IPS-NIHi7 (cell line): ENCODE results near the gene KPNA1.
"Not testable (repeated sequence)": the region's sequence is repeated elsewhere in the genome, so short reads cannot be mapped to it uniquely, and the experiment has no call there.

Source experiments
- DNase-seq: peaks from one replicate; pipeline ENCODE4 v3.0.0; 2012; ENCODE audit warnings: mixed read lengths; ENCODE audit errors: extremely low spot score

KPNA1 gene

GRCh38 chr3:122476532-122476931 is 38.2 kb downstream of the KPNA1 start:
- DNase-seq, result no peak

- no peak for DNase-seq
These were observed 39.4 kb downstream of the KPNA1 start for GRCh38 chr3:122475316-122475715.

GRCh38 chr3:122469659-122470058 is 45.1 kb downstream of the KPNA1 start:
- no peak for DNase-seq

- DNase-seq, result peak; percentile 18
These were observed 45.7 kb downstream of the KPNA1 start for GRCh38 chr3:122468896-122469533.

- no peak for DNase-seq
These were observed 48.0 kb downstream of the KPNA1 start for GRCh38 chr3:122466701-122467240.

GRCh38 chr3:122464659-122465058 is 50.1 kb downstream of the KPNA1 start:
- DNase-seq, result no peak

GRCh38 chr3:122462406-122462805 is 52.3 kb downstream of the KPNA1 start:
- no peak for DNase-seq

DNA sequence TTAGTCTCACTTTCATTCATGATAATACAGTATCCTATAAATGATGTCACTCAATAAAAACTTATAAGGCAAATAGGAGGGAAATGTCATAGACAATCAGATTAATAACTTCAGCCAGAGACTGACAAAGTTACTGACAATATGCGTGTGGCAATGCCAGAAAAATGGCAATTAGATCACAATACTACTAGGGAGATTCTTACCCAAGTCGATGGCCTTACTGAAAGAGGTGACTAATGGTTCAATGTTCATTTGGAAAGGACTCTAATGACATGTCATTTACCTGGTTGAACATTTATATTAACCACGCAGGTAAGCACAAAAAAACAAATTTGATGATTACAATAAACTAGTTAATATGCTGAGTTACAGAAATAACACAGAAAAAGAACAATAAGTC is 52.9 kb downstream of the KPNA1 start:
- no peak for DNase-seq

- peak; percentile 15 for DNase-seq
These were observed 55.7 kb downstream of the KPNA1 start for GRCh38 chr3:122458992-122459391.

- DNase-seq, result no peak
These were observed 57.0 kb downstream of the KPNA1 start for GRCh38 chr3:122457706-122458105.

DNA sequence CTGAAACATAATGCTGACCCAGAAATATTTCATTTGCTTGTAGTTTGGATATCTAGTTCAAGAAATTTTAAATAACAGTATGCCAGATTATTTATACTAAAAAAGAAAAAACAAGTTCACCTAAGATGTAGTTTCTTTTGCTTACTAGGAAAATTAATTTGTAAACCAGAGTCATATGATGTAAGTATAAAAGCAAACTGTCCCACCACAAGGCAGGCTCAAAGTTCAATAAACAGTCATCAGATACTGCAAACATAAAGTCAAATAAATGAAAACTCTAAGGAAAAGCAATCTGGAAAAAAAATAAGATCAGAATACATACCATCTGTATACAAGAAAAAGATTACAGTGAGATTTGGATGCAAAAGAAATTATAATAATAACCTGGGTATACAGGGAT is 58.7 kb downstream of the KPNA1 start:
- no peak for DNase-seq

DNA sequence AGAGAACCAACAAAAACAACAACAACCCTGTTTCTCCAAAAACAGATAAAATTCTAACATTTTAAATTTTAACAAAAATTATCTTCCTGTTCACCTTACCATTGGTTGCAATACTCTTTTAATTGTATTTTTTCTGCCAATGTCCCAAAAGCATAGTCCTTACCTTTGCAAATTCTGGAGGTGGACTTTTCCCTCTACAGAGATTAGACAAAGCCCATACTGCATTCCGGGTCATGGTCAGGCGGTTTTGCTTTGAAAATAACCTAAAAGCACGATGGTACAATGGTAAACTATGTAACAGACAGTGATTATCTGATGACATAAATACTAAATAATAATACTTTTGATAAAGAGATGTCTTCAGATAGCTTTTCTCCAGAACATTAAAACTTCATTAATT is 63.4 kb downstream of the KPNA1 start:
- no peak for DNase-seq

DNA sequence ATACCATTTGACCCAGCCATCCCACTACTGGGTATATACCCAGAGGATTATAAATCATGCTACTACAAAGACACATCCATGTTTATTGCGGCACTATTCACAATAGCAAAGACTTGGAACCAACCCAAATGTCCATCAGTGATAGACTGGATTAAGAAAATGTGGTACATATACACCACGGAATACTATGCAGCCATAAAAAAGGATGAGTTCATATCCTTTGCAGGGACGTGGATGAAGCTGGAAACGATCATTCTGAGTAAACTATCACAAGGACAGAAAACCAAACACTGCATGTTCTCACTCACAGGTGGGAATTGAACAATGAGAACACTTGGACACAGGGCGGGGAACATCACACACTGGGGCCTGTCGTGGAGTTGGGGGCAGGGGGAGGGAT is 66.5 kb downstream of the KPNA1 start:
- DNase-seq, result not testable (repeated sequence)

DNA sequence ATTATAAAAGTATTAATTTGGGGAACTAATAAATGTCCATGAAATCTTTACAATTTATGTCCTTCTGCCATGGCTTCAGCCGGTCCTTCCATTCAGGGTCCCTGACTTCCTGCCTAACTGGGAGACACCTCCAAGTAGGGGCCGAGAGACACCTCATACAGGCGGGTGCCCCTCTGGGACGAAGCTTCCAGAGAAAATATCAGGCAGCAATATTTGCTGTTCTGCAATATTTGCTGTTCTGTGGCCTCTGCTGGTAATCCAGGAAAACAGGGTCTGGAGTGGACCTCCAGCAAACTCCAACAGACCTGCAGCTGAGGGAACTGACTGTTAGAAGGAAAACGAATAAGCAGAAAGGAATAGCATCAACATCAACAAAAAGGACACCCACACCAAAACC is 70.2 kb downstream of the KPNA1 start:
- not testable (repeated sequence) for DNase-seq

DNA sequence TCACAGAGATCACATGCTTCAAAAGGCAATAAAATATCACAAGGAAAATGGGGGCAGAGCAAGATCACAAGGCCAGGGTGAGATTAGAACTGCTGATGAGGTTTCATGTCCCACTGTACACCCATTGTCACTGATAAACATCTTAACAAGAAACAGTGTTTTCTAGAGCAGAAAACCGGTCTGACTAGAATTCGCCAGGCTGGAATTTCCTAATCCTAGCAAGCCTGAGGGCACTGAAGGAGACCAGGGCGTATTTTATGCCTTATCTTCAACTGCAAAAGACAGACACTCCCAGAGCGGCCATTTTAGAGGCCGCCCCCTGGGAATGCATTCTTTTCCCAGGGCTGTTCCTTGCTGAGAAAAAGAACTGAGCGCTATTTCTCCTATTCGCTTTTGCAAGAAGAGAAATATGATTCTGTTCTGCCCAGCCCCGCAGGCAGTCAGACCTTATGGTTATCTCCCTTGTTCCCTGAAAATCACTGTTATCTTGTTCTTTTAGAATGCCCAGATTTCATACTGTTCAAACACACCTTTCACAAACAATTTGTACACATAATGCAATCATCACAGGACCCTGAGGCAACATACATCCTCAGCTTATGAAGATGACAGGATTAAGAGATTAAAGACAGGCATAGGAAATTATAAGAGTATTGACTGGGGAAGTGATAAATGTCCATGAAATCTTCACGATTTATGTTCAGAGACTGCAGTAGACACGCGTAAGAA is 70.8 kb downstream of the KPNA1 start:
- not testable (repeated sequence) for DNase-seq

GRCh38 chr3:122443090-122443489 is 71.6 kb downstream of the KPNA1 start:
- DNase-seq, result peak; percentile 17

DNA sequence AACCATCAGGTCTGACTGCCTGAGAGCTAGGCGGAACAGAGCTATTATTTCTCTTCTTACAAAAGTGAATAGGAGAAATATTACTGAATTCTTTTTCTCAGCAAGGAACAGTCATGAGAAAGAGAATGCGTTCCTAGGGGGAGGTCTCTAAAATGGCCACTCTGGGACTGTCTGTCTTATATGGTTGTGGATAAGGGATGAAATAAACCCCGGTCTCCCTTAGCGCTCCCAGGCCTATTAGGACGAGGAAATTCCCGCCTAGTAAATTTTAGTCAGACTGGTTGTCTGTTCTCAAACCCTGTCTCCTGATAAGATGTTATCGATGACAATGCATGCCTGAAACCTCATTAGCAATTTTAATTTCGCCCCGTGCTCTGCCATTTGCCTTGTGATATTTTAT is 78.8 kb downstream of the KPNA1 start:
- DNase-seq, result no peak

GRCh38 chr3:122430371-122430770 is 84.4 kb downstream of the KPNA1 start:
- DNase-seq, result no peak

- no peak for DNase-seq
These were observed 86.8 kb downstream of the KPNA1 start for GRCh38 chr3:122427857-122428471.

DNA sequence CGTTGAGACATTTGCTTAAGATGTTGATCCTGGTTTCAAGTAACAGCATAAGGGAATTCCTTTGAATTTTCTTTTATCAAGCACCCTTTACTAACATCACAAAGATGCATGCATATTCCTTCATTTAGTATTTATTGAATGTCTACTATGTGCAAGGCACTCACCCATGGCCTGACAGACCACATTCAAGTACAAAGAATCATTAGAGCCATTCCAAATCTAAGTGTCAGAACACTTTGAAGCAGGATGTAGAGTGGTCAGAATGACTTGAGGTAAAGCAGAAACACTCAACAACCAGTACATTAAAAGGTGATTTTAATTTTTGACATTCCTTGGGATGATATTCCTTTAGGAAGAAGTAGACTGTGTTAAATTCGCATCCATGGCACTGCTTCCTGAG is 92.9 kb downstream of the KPNA1 start:
- DNase-seq, result no peak

GRCh38 chr3:122421101-122421500 is 93.6 kb downstream of the KPNA1 start:
- DNase-seq, result no peak

- no peak for DNase-seq
These were observed 97.8 kb downstream of the KPNA1 start for GRCh38 chr3:122416966-122417365.
